ENCODE data around the gene PTPRN2. TPM values are rescaled to one million over a fixed set of nuclear protein-coding genes. Genes with fewer than 3 reads are reported as not detected.

PTPRN2 gene
- total and polyA plus RNA-seq, 9 of the 15 experiments (the other 6 are each of a cell fraction or from before 2014, with no cell fraction given): not detected

- no peaks in the 10 kb centered on the region for H3K4me1 ChIP-seq (replicated peaks in 1 of 2; ENCODE audit: control insufficient read depth in 2 of 2, insufficient read depth in 2 of 2, low read length in 2 of 2)
- intact Hi-C loops (cut with micrococcal nuclease) (no loop called here), in situ Hi-C loops (cut with MboI) (no loop called here)
- FAIRE-seq (no peak), DNase-seq (ENCODE audit: extremely low read depth in 1 of 4, low spot score in 3 of 4) (no peak), ATAC-seq (no peak)
- H3K36me3 ChIP-seq (ENCODE audit: control insufficient read depth, insufficient read depth, low read length): no peaks in the 10 kb centered on the region
- POLR2A ChIA-PET: interaction anchor here (0.6 kb wide), 1 partner anchor 34 kb away, joined by 3 read pairs; no protein-coding TSS in a partner anchor
- CTCF ChIA-PET (ENCODE audit: low intra/inter-chr PET ratio): no interaction called here
- peaks cover 12 to 20% of the 10 kb centered on the region in 2 experiments for H3K27me3 ChIP-seq (ENCODE audit: control insufficient read depth in 2 of 2, insufficient read depth in 2 of 2, low read length in 2 of 2)
- 0% methylated on average over 8 of the region's 8 CpGs for WGBS (ENCODE audit: insufficient coverage, low coverage, missing lambda C conversion rate)
- no peaks in the 10 kb centered on the region for H3K9me3 ChIP-seq (replicated peaks; ENCODE audit: control insufficient read depth, insufficient read depth, low read depth, low read length)
- no peak overlapping the region for H2AFZ ChIP-seq (ENCODE audit: low read depth, low read length)
- no TSS peak for BruUV-seq (replicated peaks)
- no peak overlapping the region for H3K4me2 ChIP-seq (ENCODE audit: insufficient read depth, low read length)
- no peak overlapping the region for H3K9ac ChIP-seq (ENCODE audit: insufficient read depth in 1 of 2, low read depth in 2 of 2, low read length in 2 of 2)
- H3K4me3 ChIP-seq: no peak overlapping the region
- no peaks in the 10 kb centered on the region for H3K9me1 ChIP-seq (ENCODE audit: control insufficient read depth, insufficient read depth, low read length)
- H3K79me2 ChIP-seq (ENCODE audit: control insufficient read depth, insufficient read depth, low read length): no peaks in the 10 kb centered on the region
- H4K20me1 ChIP-seq (replicated peaks; ENCODE audit: control insufficient read depth, insufficient read depth, low read length): no peaks in the 10 kb centered on the region
- H3K27ac ChIP-seq (ENCODE audit: extremely low read depth, low read depth, low read length): no peak overlapping the region
- TF ChIP-seq ZNF133 (CRISPR knock-in tag; IDR thresholded peaks at IDR 0.05) (no peak), ZNF830 (CRISPR knock-in tag; IDR thresholded peaks at IDR 0.05) (no peak), ZNF764 (CRISPR knock-in tag; IDR thresholded peaks at IDR 0.05; ENCODE audit: low read depth) (no peak), MAFK (IDR thresholded peaks at IDR 0.05; ENCODE audit: low read length) (no peak), NUFIP1 (IDR thresholded peaks at IDR 0.05; ENCODE audit: partially characterized antibody) (no peak), TAF7 (tag; IDR thresholded peaks at IDR 0.05) (no peak), BCL6 (CRISPR knock-in tag; IDR thresholded peaks at IDR 0.05) (no peak), STAG1 (CRISPR knock-in tag; IDR thresholded peaks at IDR 0.05; ENCODE audit: borderline replicate concordance) (no peak), MBD1 (CRISPR knock-in tag; IDR thresholded peaks at IDR 0.05) (no peak), BHLHE40 (IDR thresholded peaks at IDR 0.05; ENCODE audit: low read length) (no peak), ZBTB5 (IDR thresholded peaks at IDR 0.05) (no peak), ZNF551 (CRISPR knock-in tag; IDR thresholded peaks at IDR 0.05) (no peak), ZBTB49 (CRISPR knock-in tag; IDR thresholded peaks at IDR 0.05; ENCODE audit: borderline replicate concordance) (no peak), RUNX1 (IDR thresholded peaks at IDR 0.05; ENCODE audit: low read depth) (no peak), SREBF2 (CRISPR knock-in tag; IDR thresholded peaks at IDR 0.05) (no peak), ERF (CRISPR knock-in tag; IDR thresholded peaks at IDR 0.05) (no peak), VEZF1 (CRISPR knock-in tag; IDR thresholded peaks at IDR 0.05) (no peak)
Observed at GRCh38 chr7:157964521-157964920, 623.1 kb downstream of the PTPRN2 start.
